ENCODE data around the gene TRPM3. TPM values are rescaled to one million over a fixed set of nuclear protein-coding genes. Genes with fewer than 3 reads are reported as not detected.

The TRPM3 gene
- total RNA-seq, 2 experiments from 2014 or later, result not detected

DNA sequence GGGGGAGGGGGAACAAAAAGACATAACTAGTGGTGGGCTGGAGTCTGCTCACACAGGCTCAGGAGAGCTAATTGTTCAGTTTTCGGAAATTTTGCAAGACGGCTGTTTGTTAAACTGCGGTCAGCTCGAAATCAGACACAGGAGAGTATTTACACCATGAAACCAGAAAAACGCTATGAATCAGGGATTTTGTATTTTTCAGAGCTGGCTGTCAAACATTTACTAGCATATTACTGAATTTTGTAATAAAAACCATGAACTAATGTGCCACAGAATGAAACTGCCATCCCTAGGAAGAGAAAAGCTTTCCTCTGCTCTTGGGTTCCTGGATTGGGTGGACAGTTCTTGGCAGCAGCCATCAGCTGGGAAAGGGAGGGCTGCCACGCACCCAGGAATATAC, 45.3 kb downstream of the TRPM3 start:
- no peak overlapping the region for H3K27ac Mint-ChIP-seq
- POLR2A ChIA-PET, result no interaction called here
- ATAC-seq (ENCODE audit: low read depth), result no peak

GRCh38 chr9:71073494-71073893, 47.9 kb downstream of the TRPM3 start:
- Mint-ChIP-seq H3K4me3 (no peak overlapping the region), H3K9me3 (no peaks in the 10 kb centered on the region), H3K4me1 (no peaks in the 10 kb centered on the region), H3K27me3 (no peaks in the 10 kb centered on the region), H3K27ac (no peak overlapping the region), H3K36me3 (no peaks in the 10 kb centered on the region)
- POLR2A ChIA-PET, result no interaction called here
- DNase-seq (no peak), ATAC-seq (ENCODE audit: low read depth) (no peak)

More for the DNA sequence above, 45.3 kb downstream of the TRPM3 start:
- Mint-ChIP-seq H3K4me1 (no peaks in the 10 kb centered on the region), H3K36me3 (no peaks in the 10 kb centered on the region), H3K9me3 (no peaks in the 10 kb centered on the region), H3K4me3 (no peak overlapping the region), H3K27me3 (no peaks in the 10 kb centered on the region)
- no peak for DNase-seq

DNA sequence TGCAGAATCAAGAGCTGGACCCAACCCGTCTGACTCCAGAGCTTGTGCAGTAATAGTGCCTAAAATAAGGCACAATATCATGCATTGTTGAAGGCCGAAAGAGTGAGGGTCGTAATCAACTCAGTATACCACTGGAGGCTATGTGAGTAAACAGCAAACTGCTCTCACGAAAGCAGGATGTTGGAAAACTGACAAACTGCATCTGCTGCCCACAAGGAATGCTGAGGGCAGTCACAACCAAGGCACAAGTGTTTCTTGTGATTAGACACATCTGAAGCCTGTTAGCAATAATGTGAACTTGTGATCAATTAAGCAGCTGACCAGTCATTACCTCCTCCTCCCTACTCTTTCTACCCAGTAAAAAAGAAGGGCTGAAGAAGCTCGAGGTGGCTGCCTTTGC, 48.8 kb downstream of the TRPM3 start:
- Mint-ChIP-seq H3K4me3 (no peak overlapping the region), H3K4me1 (no peaks in the 10 kb centered on the region), H3K9me3 (no peaks in the 10 kb centered on the region), H3K27me3 (no peaks in the 10 kb centered on the region), H3K27ac (no peak overlapping the region), H3K36me3 (no peaks in the 10 kb centered on the region)
- DNase-seq (no peak), ATAC-seq (ENCODE audit: low read depth) (no peak)
- POLR2A ChIA-PET, result no interaction called here

DNA sequence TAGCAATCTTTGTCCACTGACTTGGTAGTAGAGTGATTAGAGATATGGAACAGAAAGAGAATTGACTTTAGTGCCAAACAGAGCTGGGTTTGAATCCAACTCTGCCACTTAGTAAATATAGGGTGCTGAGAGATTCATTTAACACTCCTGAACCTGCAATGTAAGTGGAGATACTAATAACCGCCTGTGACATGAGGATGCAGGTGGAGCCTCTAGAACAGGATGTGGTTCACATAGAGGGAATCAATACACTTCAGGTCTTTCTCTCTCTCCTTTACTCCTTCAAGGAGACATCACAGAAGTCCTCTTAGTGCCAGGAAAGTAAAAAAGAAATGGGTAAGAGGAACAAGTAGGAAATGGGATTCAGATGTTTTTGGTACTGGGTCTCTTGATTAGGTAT, 49.8 kb downstream of the TRPM3 start:
- H3K4me3 Mint-ChIP-seq, result no peak overlapping the region
- DNase-seq (no peak), ATAC-seq (ENCODE audit: low read depth) (no peak)
- no peaks in the 10 kb centered on the region for H3K4me1 Mint-ChIP-seq
- H3K27me3 Mint-ChIP-seq, result no peaks in the 10 kb centered on the region
- H3K27ac Mint-ChIP-seq, result no peak overlapping the region
- H3K9me3 Mint-ChIP-seq, result no peaks in the 10 kb centered on the region
- POLR2A ChIA-PET, result no interaction called here
- no peaks in the 10 kb centered on the region for H3K36me3 Mint-ChIP-seq

DNA sequence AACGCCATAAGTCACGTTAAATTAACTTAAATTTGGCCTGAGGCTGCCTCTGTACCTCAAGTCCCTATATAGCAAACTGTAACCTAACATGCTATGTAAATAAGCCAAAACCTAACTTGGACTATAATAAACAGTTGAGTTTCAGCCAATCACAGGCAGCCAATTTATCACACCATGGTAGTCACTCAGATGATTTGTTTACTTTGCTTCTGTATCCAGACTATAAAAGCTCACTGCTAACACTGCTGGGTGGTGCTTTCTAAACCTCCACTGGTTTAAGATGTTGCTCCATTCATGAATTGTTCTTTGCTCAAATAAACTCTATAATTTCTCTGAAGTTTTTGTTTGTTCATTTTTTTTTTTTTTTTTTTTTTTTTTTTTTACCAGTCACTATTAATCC, 62.8 kb downstream of the TRPM3 start:
- POLR2A ChIA-PET, result no interaction called here
- DNase-seq (no peak), ATAC-seq (ENCODE audit: low read depth) (no peak)
- Mint-ChIP-seq H3K4me3 (no peak overlapping the region), H3K9me3 (no peaks in the 10 kb centered on the region), H3K36me3 (no peaks in the 10 kb centered on the region), H3K27ac (no peak overlapping the region), H3K27me3 (no peaks in the 10 kb centered on the region), H3K4me1 (no peaks in the 10 kb centered on the region)

DNA sequence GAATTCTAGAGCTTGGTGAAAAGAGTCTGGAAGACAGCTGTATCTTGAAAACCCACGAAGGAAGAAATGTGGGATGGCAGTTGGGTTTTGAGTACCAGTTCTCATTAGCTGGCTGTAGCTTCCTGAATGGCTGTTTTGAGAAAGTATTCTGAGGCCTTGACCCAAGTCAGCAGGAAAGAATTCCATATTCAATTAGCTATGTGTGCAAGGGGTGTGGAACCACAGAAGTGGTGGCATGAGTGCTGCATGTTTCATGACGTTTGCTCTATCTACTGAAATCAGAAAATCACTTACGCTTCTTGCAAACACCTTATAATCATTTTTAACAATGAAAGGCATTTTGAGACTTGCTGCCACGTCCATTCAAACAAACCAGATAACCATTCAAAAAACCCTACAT, 69.1 kb downstream of the TRPM3 start:
- DNase-seq (no peak), ATAC-seq (ENCODE audit: low read depth) (no peak)
- no peaks in the 10 kb centered on the region for H3K27me3 Mint-ChIP-seq
- no peak overlapping the region for H3K27ac Mint-ChIP-seq
- H3K4me3 Mint-ChIP-seq, result no peak overlapping the region
- POLR2A ChIA-PET, result no interaction called here
- no peaks in the 10 kb centered on the region for H3K9me3 Mint-ChIP-seq
- H3K36me3 Mint-ChIP-seq, result no peaks in the 10 kb centered on the region
- no peaks in the 10 kb centered on the region for H3K4me1 Mint-ChIP-seq

GRCh38 chr9:71048280-71048679, 73.1 kb downstream of the TRPM3 start:
- Mint-ChIP-seq H3K4me3 (no peak overlapping the region), H3K9me3 (no peaks in the 10 kb centered on the region), H3K36me3 (no peaks in the 10 kb centered on the region), H3K27me3 (no peaks in the 10 kb centered on the region), H3K4me1 (no peaks in the 10 kb centered on the region), H3K27ac (no peak overlapping the region)
- POLR2A ChIA-PET, result no interaction called here
- DNase-seq (no peak), ATAC-seq (ENCODE audit: low read depth) (no peak)

GRCh38 chr9:71042448-71042990, 78.9 kb downstream of the TRPM3 start:
- no peak overlapping the region for H3K4me3 Mint-ChIP-seq

GRCh38 chr9:71037521-71037920, 83.9 kb downstream of the TRPM3 start:
- POLR2A ChIA-PET, result no interaction called here
- H3K4me1 Mint-ChIP-seq, result no peaks in the 10 kb centered on the region
- H3K36me3 Mint-ChIP-seq, result no peaks in the 10 kb centered on the region
- H3K27ac Mint-ChIP-seq, result no peak overlapping the region
- ATAC-seq (ENCODE audit: low read depth) (no peak), DNase-seq (no peak)
- H3K4me3 Mint-ChIP-seq, result no peak overlapping the region
- no peaks in the 10 kb centered on the region for H3K9me3 Mint-ChIP-seq
- no peaks in the 10 kb centered on the region for H3K27me3 Mint-ChIP-seq

More at GRCh38 chr9:71042448-71042990, 78.9 kb downstream of the TRPM3 start:
- POLR2A ChIA-PET, result no interaction called here
- H3K4me1 Mint-ChIP-seq, result no peaks in the 10 kb centered on the region
- H3K36me3 Mint-ChIP-seq, result no peaks in the 10 kb centered on the region
- DNase-seq (no peak), ATAC-seq (ENCODE audit: low read depth) (no peak)
- no peaks in the 10 kb centered on the region for H3K27me3 Mint-ChIP-seq
- H3K9me3 Mint-ChIP-seq, result no peaks in the 10 kb centered on the region
- no peak overlapping the region for H3K27ac Mint-ChIP-seq

GRCh38 chr9:71036501-71036900, 84.9 kb downstream of the TRPM3 start:
- POLR2A ChIA-PET, result no interaction called here
- Mint-ChIP-seq H3K27me3 (no peaks in the 10 kb centered on the region), H3K4me1 (no peaks in the 10 kb centered on the region), H3K27ac (no peak overlapping the region), H3K36me3 (no peaks in the 10 kb centered on the region), H3K9me3 (no peaks in the 10 kb centered on the region), H3K4me3 (no peak overlapping the region)
- ATAC-seq (ENCODE audit: low read depth), result no peak
- DNase-seq, result no peak

DNA sequence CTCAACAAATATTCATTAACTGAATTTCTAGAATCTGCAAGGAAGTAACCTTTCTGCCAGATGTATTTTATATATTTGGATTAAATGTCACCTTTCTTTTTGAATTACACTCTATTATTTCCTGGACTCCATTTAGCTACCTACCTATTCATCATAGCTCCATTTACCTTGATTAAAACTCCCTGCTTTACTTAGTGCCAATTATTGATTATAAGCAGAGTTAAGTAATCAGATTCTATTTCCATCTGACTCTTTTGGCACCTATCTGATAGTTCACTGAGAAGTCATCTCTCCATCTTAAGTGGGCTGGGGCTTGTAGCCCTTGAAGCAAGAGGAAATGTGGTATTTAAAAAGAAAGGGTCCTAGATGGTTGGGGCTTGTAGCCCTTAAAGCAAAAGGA, 88.6 kb downstream of the TRPM3 start:
- Mint-ChIP-seq H3K4me1 (no peaks in the 10 kb centered on the region), H3K36me3 (no peaks in the 10 kb centered on the region)
- POLR2A ChIA-PET, result no interaction called here

DNA sequence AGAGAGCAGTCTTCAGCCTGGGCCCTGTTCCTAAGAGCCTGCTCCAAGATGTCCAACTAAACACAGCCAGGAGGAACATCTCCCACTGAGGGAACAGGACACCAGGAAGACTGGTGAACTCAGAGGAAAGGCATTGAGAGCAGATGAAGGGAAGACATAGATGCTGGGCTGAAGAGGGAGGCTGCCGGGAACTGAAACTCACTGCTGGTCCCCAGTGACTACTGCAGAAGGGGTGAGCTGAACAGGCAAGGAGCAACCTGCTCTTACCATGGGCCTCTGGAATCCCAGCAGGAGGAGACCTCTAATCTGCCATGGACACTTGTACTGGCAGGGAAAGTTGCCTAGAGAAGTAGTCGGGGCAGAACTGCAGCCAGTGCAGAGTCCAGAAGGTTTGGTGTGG, 95.7 kb downstream of the TRPM3 start:
- no peaks in the 10 kb centered on the region for H3K4me1 Mint-ChIP-seq
- no peaks in the 10 kb centered on the region for H3K36me3 Mint-ChIP-seq
- no peak overlapping the region for H3K4me3 Mint-ChIP-seq
- POLR2A ChIA-PET, result no interaction called here
- H3K27me3 Mint-ChIP-seq, result no peaks in the 10 kb centered on the region
- ATAC-seq (ENCODE audit: low read depth) (no peak), DNase-seq (no peak)
- no peaks in the 10 kb centered on the region for H3K9me3 Mint-ChIP-seq
- H3K27ac Mint-ChIP-seq, result no peak overlapping the region

More for the DNA sequence above, 88.6 kb downstream of the TRPM3 start:
- H3K9me3 Mint-ChIP-seq, result no peaks in the 10 kb centered on the region
- ATAC-seq (ENCODE audit: low read depth) (no peak), DNase-seq (no peak)
- H3K27me3 Mint-ChIP-seq, result no peaks in the 10 kb centered on the region
- no peak overlapping the region for H3K4me3 Mint-ChIP-seq
- no peak overlapping the region for H3K27ac Mint-ChIP-seq

- no peak overlapping the region for H3K4me3 Mint-ChIP-seq
- no peak overlapping the region for H3K27ac Mint-ChIP-seq
- H3K27me3 Mint-ChIP-seq, result no peaks in the 10 kb centered on the region
These were observed 96.2 kb downstream of the TRPM3 start for GRCh38 chr9:71025201-71025600.

DNA sequence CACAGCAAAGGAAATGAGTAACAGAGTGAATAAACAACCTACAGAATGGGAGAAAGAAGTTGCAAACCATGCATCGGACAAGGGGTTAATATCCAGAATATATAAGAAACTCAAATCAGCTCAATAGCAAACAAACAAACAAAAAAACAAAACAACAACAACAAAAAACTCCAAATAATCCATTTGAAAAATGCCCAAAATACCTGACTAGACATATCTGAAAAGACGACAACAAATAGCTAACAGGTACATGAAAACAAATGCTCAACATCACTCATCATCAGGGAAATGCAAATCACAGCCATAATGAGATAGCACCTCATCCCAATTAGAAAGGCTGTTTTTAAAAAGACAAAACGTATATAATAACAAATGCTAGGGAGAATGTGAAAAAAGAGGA, 111.2 kb downstream of the TRPM3 start:
- Mint-ChIP-seq H3K4me3 (no peak overlapping the region), H3K27ac (no peak overlapping the region), H3K4me1 (no peaks in the 10 kb centered on the region), H3K36me3 (no peaks in the 10 kb centered on the region), H3K9me3 (peaks cover under 1% of the 10 kb centered on the region), H3K27me3 (no peaks in the 10 kb centered on the region)
- ATAC-seq (ENCODE audit: low read depth), result no peak
- POLR2A ChIA-PET, result no interaction called here
- no peak for DNase-seq

More at GRCh38 chr9:71025201-71025600, 96.2 kb downstream of the TRPM3 start:
- ATAC-seq (ENCODE audit: low read depth) (no peak), DNase-seq (no peak)
- Mint-ChIP-seq H3K4me1 (no peaks in the 10 kb centered on the region), H3K9me3 (no peaks in the 10 kb centered on the region), H3K36me3 (no peaks in the 10 kb centered on the region)
- POLR2A ChIA-PET, result no interaction called here

DNA sequence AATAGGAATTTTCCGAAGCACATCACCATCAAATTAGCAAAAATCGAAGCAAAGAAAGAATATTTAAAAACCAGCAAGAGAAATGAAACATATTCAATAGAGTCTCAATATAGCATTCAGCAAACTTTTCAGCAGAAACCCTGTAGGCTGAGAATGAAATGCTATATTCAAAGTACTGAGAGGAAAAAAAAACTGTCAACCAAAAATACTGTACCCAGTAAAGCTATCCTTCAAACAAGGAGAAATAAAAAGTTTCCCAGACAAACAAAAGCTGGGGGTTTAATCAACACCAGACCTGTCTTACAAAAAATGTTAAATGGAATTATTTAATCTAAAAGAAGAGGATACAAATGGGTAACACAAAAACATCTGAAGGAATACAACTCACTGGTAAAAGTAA, 116.0 kb downstream of the TRPM3 start:
- Mint-ChIP-seq H3K4me1 (no peaks in the 10 kb centered on the region), H3K27me3 (no peaks in the 10 kb centered on the region), H3K4me3 (no peak overlapping the region), H3K36me3 (no peaks in the 10 kb centered on the region), H3K9me3 (peaks cover 3% of the 10 kb centered on the region), H3K27ac (no peak overlapping the region)
- ATAC-seq (ENCODE audit: low read depth) (no peak), DNase-seq (no peak)
- POLR2A ChIA-PET, result no interaction called here

Data from activated naive CD8-positive, alpha-beta T cell treated with anti-CD3 and anti-CD28 coated beads, Interleukin-2, amount 10 ng/mL, durations not matched to agents 7 days and 5 days (primary cell).